HG02588 (cell line): Measurements from ENCODE around the gene ZSCAN23.
A peak's percentile ranks its signal among the peaks of the same experiment; 100 is the strongest.

Experiments
- ATAC-seq: cut with Tn5 transposase; IDR thresholded peaks from one replicate; pipeline ENCODE4 v1.9.1; 2021; ENCODE audit warnings: mild to moderate bottlenecking, moderate library complexity; ENCODE audit not compliant: unreplicated experiment

ZSCAN23 gene

GRCh38 chr6:28383235-28384142 is 59.8 kb downstream of the ZSCAN23 start:
- peak; percentile 86 for ATAC-seq
